ENCODE data around the gene MEDAG. TPM values are rescaled to one million over a fixed set of nuclear protein-coding genes. Genes with fewer than 3 reads are reported as not detected.

Gene MEDAG
- total RNA-seq, 4 donors from 2014 or later: 16.5 to 45.9 (median 19.1) TPM

DNA sequence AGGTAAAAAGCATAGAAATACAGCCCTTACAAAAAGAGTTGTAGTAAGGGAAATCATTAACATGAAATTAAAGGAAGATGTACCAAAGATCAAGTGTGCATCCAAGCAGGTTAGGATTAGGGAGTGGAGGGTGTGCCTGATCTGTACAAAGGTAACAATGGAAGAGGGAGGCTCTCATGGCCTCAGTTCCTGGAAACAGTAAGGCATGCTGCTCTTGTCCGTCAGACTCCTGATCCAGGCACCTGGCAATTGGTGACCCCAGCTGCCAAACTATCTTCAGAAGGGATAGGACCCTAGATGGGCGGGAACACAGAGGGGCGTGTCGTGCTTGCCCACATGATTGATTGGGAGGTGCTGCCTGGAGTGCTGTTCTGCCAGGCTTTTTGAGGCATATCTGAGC is 30.9 kb downstream of the MEDAG start:
- H3K9me3 ChIP-seq: no peaks in the 10 kb centered on the region
- H3K4me1 ChIP-seq: no peaks in the 10 kb centered on the region
- H3K27me3 ChIP-seq: no peaks in the 10 kb centered on the region
- TF ChIP-seq, protein P1, sequence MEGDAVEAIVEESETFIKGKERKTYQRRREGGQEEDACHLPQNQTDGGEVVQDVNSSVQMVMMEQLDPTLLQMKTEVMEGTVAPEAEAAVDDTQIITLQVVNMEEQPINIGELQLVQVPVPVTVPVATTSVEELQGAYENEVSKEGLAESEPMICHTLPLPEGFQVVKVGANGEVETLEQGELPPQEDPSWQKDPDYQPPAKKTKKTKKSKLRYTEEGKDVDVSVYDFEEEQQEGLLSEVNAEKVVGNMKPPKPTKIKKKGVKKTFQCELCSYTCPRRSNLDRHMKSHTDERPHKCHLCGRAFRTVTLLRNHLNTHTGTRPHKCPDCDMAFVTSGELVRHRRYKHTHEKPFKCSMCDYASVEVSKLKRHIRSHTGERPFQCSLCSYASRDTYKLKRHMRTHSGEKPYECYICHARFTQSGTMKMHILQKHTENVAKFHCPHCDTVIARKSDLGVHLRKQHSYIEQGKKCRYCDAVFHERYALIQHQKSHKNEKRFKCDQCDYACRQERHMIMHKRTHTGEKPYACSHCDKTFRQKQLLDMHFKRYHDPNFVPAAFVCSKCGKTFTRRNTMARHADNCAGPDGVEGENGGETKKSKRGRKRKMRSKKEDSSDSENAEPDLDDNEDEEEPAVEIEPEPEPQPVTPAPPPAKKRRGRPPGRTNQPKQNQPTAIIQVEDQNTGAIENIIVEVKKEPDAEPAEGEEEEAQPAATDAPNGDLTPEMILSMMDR (IDR thresholded peaks at IDR 0.05): no peak
- TF ChIP-seq POLR2A (IDR thresholded peaks at IDR 0.05): no peak
- intact Hi-C loops (cut with DNase I; ENCODE audit: low total_unique reads): no loop called here
- no peaks in the 10 kb centered on the region for H3K36me3 ChIP-seq
- no peak for DNase-seq
- H3K27ac ChIP-seq: no peak overlapping the region
- H3K4me3 ChIP-seq: no peak overlapping the region

- no peaks in the 10 kb centered on the region for H3K36me3 ChIP-seq
- no peak for TF ChIP-seq POLR2A (IDR thresholded peaks at IDR 0.05)
- TF ChIP-seq, protein P1 (IDR thresholded peaks at IDR 0.05): no peak
- H3K9me3 ChIP-seq: peaks cover 0 to 10% of the 10 kb centered on the region in 2 donors
- no peaks in the 10 kb centered on the region for H3K27me3 ChIP-seq
- no peaks in the 10 kb centered on the region for H3K4me1 ChIP-seq
- DNase-seq: no peak
- H3K27ac ChIP-seq: no peak overlapping the region
- intact Hi-C loops (cut with DNase I; ENCODE audit: low total_unique reads): no loop called here
- H3K4me3 ChIP-seq: no peak overlapping the region
Measured at GRCh38 chr13:30943881-30944280, 37.8 kb downstream of the MEDAG start.

DNA sequence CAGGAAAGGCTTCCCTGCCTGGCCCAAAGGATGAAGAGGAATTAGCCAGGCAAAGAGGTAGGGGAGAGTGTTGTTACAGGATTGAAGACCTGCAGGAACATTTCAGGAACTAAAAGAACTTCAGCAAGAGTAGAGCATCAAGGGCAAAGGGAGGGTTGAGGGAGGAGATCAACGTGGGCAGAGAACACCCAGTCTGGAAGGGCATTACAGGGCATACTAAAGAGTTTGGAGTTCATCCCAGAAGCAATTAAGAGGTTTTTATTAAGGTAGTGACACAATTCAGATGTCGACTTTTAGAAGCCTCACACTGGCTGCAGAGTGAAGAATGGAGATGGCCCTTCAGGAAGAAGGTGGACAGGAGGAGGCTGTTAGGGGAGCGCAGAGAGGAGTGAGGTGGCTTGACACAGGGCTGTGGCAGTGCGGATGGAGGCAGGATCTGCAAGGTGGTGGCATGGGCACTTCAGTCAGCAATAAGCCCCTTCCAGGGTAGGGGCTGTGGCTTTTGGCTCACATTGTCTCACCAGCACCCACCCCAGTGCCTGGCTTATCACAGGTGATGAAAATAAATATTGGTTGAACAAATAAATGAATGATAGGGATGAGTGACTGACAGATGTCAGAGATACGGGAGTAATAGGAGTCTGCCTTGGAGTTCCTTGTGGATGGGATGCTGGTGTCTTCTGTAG is 51.3 kb downstream of the MEDAG start:
- no peak for TF ChIP-seq POLR2A (IDR thresholded peaks at IDR 0.05)
- TF ChIP-seq, protein P1 (IDR thresholded peaks at IDR 0.05): no peak
- intact Hi-C loops (cut with DNase I; ENCODE audit: low total_unique reads): no loop called here
- no peaks in the 10 kb centered on the region for H3K27me3 ChIP-seq
- H3K4me1 ChIP-seq: no peaks in the 10 kb centered on the region
- no peak overlapping the region for H3K4me3 ChIP-seq
- H3K36me3 ChIP-seq: no peaks in the 10 kb centered on the region
- no peaks in the 10 kb centered on the region for H3K9me3 ChIP-seq
- H3K27ac ChIP-seq: no peak overlapping the region
- DNase-seq: no peak

DNA sequence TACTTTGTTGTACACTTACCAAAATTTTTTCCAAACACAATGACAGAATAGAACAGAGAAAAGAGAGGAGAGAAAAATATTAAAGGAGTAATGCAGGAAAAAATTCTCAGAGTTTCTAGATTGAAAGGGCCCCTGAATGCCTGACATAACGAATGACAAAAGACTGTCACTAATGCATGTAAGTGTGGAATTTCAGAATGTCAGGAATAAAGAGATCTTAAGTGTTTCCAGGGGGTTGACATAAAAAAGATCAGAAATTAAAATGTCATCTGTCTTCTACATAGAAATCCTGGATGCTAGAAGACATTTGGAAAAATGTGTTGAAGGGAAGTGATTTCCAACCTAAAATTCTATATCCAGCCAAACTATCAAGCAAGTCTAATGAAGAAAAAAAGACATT is 53.6 kb downstream of the MEDAG start:
- H3K27ac ChIP-seq: no peak overlapping the region
- intact Hi-C loops (cut with DNase I; ENCODE audit: low total_unique reads): no loop called here
- no peaks in the 10 kb centered on the region for H3K9me3 ChIP-seq
- no peaks in the 10 kb centered on the region for H3K27me3 ChIP-seq
- H3K4me3 ChIP-seq: no peak overlapping the region
- DNase-seq: no peak
- TF ChIP-seq POLR2A (IDR thresholded peaks at IDR 0.05): no peak
- TF ChIP-seq, protein P1 (IDR thresholded peaks at IDR 0.05): no peak
- no peaks in the 10 kb centered on the region for H3K4me1 ChIP-seq
- no peaks in the 10 kb centered on the region for H3K36me3 ChIP-seq

- TF ChIP-seq, protein P1 (IDR thresholded peaks at IDR 0.05): no peak
- no peak for TF ChIP-seq POLR2A (IDR thresholded peaks at IDR 0.05)
- intact Hi-C loops (cut with DNase I; ENCODE audit: low total_unique reads): no loop called here
- no peaks in the 10 kb centered on the region for H3K27me3 ChIP-seq
- DNase-seq: no peak
- no peak overlapping the region for H3K4me3 ChIP-seq
- H3K4me1 ChIP-seq: no peaks in the 10 kb centered on the region
- no peaks in the 10 kb centered on the region for H3K36me3 ChIP-seq
- no peak overlapping the region for H3K27ac ChIP-seq
- no peaks in the 10 kb centered on the region for H3K9me3 ChIP-seq
Measured at GRCh38 chr13:30963791-30964190, 57.7 kb downstream of the MEDAG start.
